H9 (cell line): ENCODE measurements around the gene KCNG2. TPM values are rescaled to one million over a fixed set of nuclear protein-coding genes. Genes with fewer than 3 reads are reported as not detected.

Experiments used
- DNase-seq: peaks from one replicate; pipeline ENCODE4 v3.0.0-alpha.2; 2017
- H2AFZ ChIP-seq: one replicate; pipeline ENCODE4 v1.6.1; 2013; ENCODE audit warnings: mild to moderate bottlenecking, low read length, control low read depth, moderate library complexity
- H2AK5ac ChIP-seq: 2 replicates; pipeline ENCODE4 v1.6.1; 2013; ENCODE audit warnings: low read length, control low read depth, mixed read lengths; ENCODE audit not compliant: insufficient read length
- H2BK120ac ChIP-seq: one replicate; pipeline ENCODE4 v1.6.1; 2013; ENCODE audit warnings: low read depth, mild to moderate bottlenecking, low read length, control low read depth, inconsistent platforms; ENCODE audit not compliant: poor library complexity, severe bottlenecking
- H2BK12ac ChIP-seq: 2 replicates; pipeline ENCODE4 v1.6.1; 2013; ENCODE audit warnings: low read length, control low read depth, mixed read lengths, low read depth; ENCODE audit not compliant: insufficient read length
- H2BK15ac ChIP-seq: 2 replicates; pipeline ENCODE4 v1.6.1; 2013; ENCODE audit warnings: low read depth, low read length, control low read depth
- H2BK20ac ChIP-seq: one replicate; pipeline ENCODE4 v1.6.1; 2013; ENCODE audit warnings: low read depth, mild to moderate bottlenecking, low read length, control low read depth, inconsistent platforms; ENCODE audit not compliant: poor library complexity, severe bottlenecking
- H2BK5ac ChIP-seq: 2 replicates; pipeline ENCODE4 v1.6.1; 2013; ENCODE audit warnings: low read length, control low read depth, mixed read lengths; ENCODE audit not compliant: insufficient read length
- H3K14ac ChIP-seq: 2 replicates; pipeline ENCODE4 v1.6.1; 2013; ENCODE audit warnings: low read length, control low read depth; ENCODE audit not compliant: insufficient read depth
- H3K18ac ChIP-seq: 2 replicates; pipeline ENCODE4 v1.6.1; 2013; ENCODE audit warnings: low read depth, mild to moderate bottlenecking, mixed read lengths, low read length, control low read depth; ENCODE audit not compliant: insufficient read length
- H3K23ac ChIP-seq: 2 replicates; pipeline ENCODE4 v1.6.1; 2013; ENCODE audit warnings: low read length, control low read depth, mixed read lengths, low read depth; ENCODE audit not compliant: insufficient read length
- H3K23me2 ChIP-seq: 2 replicates; pipeline ENCODE4 v1.6.1; 2013; ENCODE audit warnings: low read depth, mild to moderate bottlenecking, mixed read lengths, low read length, control low read depth; ENCODE audit not compliant: insufficient read length, poor library complexity, severe bottlenecking
- H3K27ac ChIP-seq: 2 replicates; pipeline ENCODE4 v1.5.1; 2013; ENCODE audit warnings: low read length, control low read depth, mixed read lengths, low read depth; ENCODE audit not compliant: insufficient read length
- H3K27me3 ChIP-seq: 2 replicates; pipeline ENCODE4 v1.6.1; 2013; ENCODE audit warnings: low read length, control low read depth, inconsistent platforms; ENCODE audit not compliant: insufficient read depth
- H3K4ac ChIP-seq: 2 replicates; pipeline ENCODE4 v1.6.1; 2013; ENCODE audit warnings: low read depth, mild to moderate bottlenecking, control low read depth, inconsistent platforms, low read length, moderate library complexity
- H3K4me1 ChIP-seq: 2 replicates; pipeline ENCODE4 v1.6.1; 2013; ENCODE audit warnings: low read length, control low read depth, inconsistent platforms; ENCODE audit not compliant: insufficient read depth
- H3K4me2 ChIP-seq: 2 replicates; pipeline ENCODE4 v1.6.1; 2013; ENCODE audit warnings: low read length, control low read depth, mixed read lengths; ENCODE audit not compliant: insufficient read length, insufficient read depth
- H3K56ac ChIP-seq: 2 replicates; pipeline ENCODE4 v1.6.1; 2013; ENCODE audit warnings: low read depth, mild to moderate bottlenecking, mixed read lengths, low read length, control low read depth; ENCODE audit not compliant: insufficient read length
- H3K79me1 ChIP-seq: 2 replicates; pipeline ENCODE4 v1.6.1; 2013; ENCODE audit warnings: low read depth, mild to moderate bottlenecking, moderate library complexity, low read length, control low read depth, inconsistent platforms; ENCODE audit not compliant: insufficient read depth, poor library complexity, severe bottlenecking
- H3K79me2 ChIP-seq: 2 replicates; pipeline ENCODE4 v1.6.1; 2013; ENCODE audit warnings: low read length, control low read depth, inconsistent platforms; ENCODE audit not compliant: insufficient read depth
- H3K9ac ChIP-seq: 2 replicates; pipeline ENCODE4 v1.6.1; 2013; ENCODE audit warnings: low read length, control low read depth, mixed read lengths; ENCODE audit not compliant: insufficient read length; ENCODE audit errors: extremely low read depth
- H3K9me3 ChIP-seq: one replicate; pipeline ENCODE4 v1.6.1; 2013; ENCODE audit warnings: low read depth, low read length, inconsistent platforms; ENCODE audit not compliant: control insufficient read depth
- H3T11ph ChIP-seq: one replicate; pipeline ENCODE4 v1.6.1; 2013; ENCODE audit warnings: mild to moderate bottlenecking, low read length, control low read depth, inconsistent platforms
- H4K20me1 ChIP-seq: one replicate; pipeline ENCODE4 v1.6.1; 2013; ENCODE audit not compliant: control insufficient read depth, insufficient read length, insufficient read depth
- H4K5ac ChIP-seq: 2 replicates; pipeline ENCODE4 v1.6.1; 2013; ENCODE audit warnings: low read depth, mild to moderate bottlenecking, mixed read lengths, low read length, control low read depth; ENCODE audit not compliant: insufficient read length
- H4K8ac ChIP-seq: replicated peaks from 2 replicates; pipeline ENCODE4 v1.6.1; 2013; ENCODE audit warnings: low read length, control low read depth, mixed read lengths, low read depth; ENCODE audit not compliant: insufficient read length
- H4K91ac ChIP-seq: 2 replicates; pipeline ENCODE4 v1.6.1; 2013; ENCODE audit warnings: low read depth, mild to moderate bottlenecking, moderate library complexity, mixed read lengths, low read length, control low read depth; ENCODE audit not compliant: insufficient read length
- H3K27ac Mint-ChIP-seq, 3 experiments: 2 replicates in 2 of 3; 3 replicates in 1 of 3; pipeline ENCODE4 v1.8.0; 2020 to 2021; ENCODE audit warnings: mixed read lengths in 3 of 3, mild to moderate bottlenecking in 1 of 3, moderate library complexity in 1 of 3
- H3K27me3 Mint-ChIP-seq: 2 replicates; pipeline ENCODE4 v1.8.0; 2021; ENCODE audit warnings: low read depth, mild to moderate bottlenecking, moderate library complexity, mixed read lengths
- H3K36me3 Mint-ChIP-seq, 3 experiments: 2 replicates in 2 of 3; 3 replicates in 1 of 3; pipeline ENCODE4 v1.8.0; 2020 to 2021; ENCODE audit warnings: low read depth in 3 of 3, mixed read lengths in 3 of 3; ENCODE audit not compliant: insufficient read depth in 1 of 3
- H3K4me1 Mint-ChIP-seq, 2 experiments: 2 replicates each; pipeline ENCODE4 v1.8.0; 2020; ENCODE audit warnings: mixed read lengths in 2 of 2
- H3K4me3 Mint-ChIP-seq, 2 experiments: 2 replicates in 1 of 2; 3 replicates in 1 of 2; pipeline ENCODE4 v1.8.0; 2020 to 2021; ENCODE audit warnings: mild to moderate bottlenecking in 2 of 2, mixed read lengths in 2 of 2, moderate library complexity in 1 of 2
- H3K9me3 Mint-ChIP-seq, 2 experiments: 2 replicates in 1 of 2; 3 replicates in 1 of 2; pipeline ENCODE4 v1.8.0; 2020; ENCODE audit warnings: mild to moderate bottlenecking in 2 of 2, mixed read lengths in 2 of 2, moderate library complexity in 1 of 2
- WGBS: extraction: QIAGEN DNeasy Blood & Tissue Kit; methylation state at CpG from one replicate; pipeline ENCODE4 v1.1.7; 2013; ENCODE audit warnings: missing lambda C conversion rate, low lambda C conversion rate, mixed read lengths; ENCODE audit not compliant: insufficient read length; ENCODE audit errors: extremely low coverage; 5-methylcytosine and 5-hydroxymethylcytosine counted together
- total RNA-seq: library from RNA; stranded (reverse); gene quantifications from 2 replicates; pipeline ENCODE4 v1.2.1, GENCODE V29; 2021
- TF ChIP-seq, protein P1 (sequence below): fragments of 200-600 bp; sonication (generic); conservative IDR thresholded peaks from 3 replicates; pipeline ENCODE4 v1.8.0; 2021; ENCODE audit warnings: antibody characterized with exemption, mild to moderate bottlenecking

The KCNG2 gene
- total RNA-seq, 1 experiment from 2014 or later = 0.15 TPM

DNA sequence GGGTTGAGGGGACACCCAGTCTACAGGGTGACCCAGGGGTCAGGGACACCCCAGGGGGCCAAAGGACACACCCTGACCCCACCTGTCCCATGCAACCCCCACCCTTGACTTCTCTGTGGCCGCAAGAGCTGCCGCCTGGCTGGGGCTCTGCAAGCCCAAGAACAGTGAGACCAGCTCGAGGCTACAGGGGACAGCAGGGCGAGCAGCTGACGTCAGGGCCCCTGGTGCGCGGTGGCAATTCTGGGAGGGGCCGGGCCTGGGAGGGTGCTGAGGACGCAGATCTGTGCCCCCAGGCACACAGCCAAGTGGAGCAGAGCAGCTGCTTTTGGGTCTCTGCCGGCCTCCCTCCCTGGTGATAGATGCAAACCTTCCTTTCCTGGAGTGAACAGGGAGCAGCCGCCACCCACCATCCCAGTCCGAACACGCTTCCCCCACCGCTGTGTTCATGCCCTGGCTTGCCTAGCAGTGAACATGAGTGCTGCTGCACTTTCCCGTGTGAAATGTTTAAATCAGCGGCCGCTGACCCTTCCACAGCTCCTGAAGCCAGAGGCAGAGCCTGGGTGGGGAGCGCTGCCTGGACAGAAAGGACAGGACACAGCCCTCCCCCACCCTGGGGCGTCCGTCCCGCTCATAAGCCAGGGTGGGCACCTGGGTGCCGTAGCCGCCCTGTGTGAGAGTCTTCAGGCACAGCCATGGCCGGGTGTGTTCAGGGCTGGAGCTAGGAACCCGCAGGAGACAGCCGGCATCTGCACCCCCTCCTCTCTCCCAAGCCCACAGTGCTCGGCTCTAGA is 106.8 kb downstream of the KCNG2 start:
- no peak overlapping the region for H3T11ph ChIP-seq
- no peak overlapping the region for H3K23ac ChIP-seq
- no peak overlapping the region for H3K4me2 ChIP-seq
- H2BK5ac ChIP-seq = no peak overlapping the region
- no peak overlapping the region for H3K4me3 Mint-ChIP-seq
- H3K36me3 Mint-ChIP-seq = peaks cover 14 to 42% (median 22%) of the 10 kb centered on the region in 3 experiments
- no peak overlapping the region for H4K91ac ChIP-seq
- H2BK20ac ChIP-seq = no peak overlapping the region
- H3K14ac ChIP-seq = no peak overlapping the region; the same call in 1 of the 2 replicates
- no peaks in the 10 kb centered on the region for H3K9me3 ChIP-seq
- no peak overlapping the region for H3K18ac ChIP-seq
- H2AFZ ChIP-seq = no peak overlapping the region
- H3K23me2 ChIP-seq = no peaks in the 10 kb centered on the region
- H3K4ac ChIP-seq = no peak overlapping the region
- H4K8ac ChIP-seq = no peak overlapping the region
- H3K56ac ChIP-seq = no peak overlapping the region
- H2BK120ac ChIP-seq = no peak overlapping the region
- DNase-seq = peak; percentile 18
- H3K27me3 Mint-ChIP-seq = peaks cover 4% of the 10 kb centered on the region
- no peaks in the 10 kb centered on the region for H4K20me1 ChIP-seq
- H2AK5ac ChIP-seq = no peak overlapping the region
- TF ChIP-seq, protein P1, sequence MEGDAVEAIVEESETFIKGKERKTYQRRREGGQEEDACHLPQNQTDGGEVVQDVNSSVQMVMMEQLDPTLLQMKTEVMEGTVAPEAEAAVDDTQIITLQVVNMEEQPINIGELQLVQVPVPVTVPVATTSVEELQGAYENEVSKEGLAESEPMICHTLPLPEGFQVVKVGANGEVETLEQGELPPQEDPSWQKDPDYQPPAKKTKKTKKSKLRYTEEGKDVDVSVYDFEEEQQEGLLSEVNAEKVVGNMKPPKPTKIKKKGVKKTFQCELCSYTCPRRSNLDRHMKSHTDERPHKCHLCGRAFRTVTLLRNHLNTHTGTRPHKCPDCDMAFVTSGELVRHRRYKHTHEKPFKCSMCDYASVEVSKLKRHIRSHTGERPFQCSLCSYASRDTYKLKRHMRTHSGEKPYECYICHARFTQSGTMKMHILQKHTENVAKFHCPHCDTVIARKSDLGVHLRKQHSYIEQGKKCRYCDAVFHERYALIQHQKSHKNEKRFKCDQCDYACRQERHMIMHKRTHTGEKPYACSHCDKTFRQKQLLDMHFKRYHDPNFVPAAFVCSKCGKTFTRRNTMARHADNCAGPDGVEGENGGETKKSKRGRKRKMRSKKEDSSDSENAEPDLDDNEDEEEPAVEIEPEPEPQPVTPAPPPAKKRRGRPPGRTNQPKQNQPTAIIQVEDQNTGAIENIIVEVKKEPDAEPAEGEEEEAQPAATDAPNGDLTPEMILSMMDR = no peak
- no CpG with 5 or more reads among the region's 27 CpGs for WGBS
- H3K27ac ChIP-seq = no peak overlapping the region
- no peaks in the 10 kb centered on the region for H3K79me1 ChIP-seq
- peaks cover 15 to 29% of the 10 kb centered on the region in 2 experiments for H3K9me3 Mint-ChIP-seq
- H3K79me2 ChIP-seq = no peaks in the 10 kb centered on the region
- no peaks in the 10 kb centered on the region for H3K4me1 Mint-ChIP-seq
- H4K5ac ChIP-seq = no peak overlapping the region
- H2BK12ac ChIP-seq = no peak overlapping the region
- H3K27me3 ChIP-seq = no peaks in the 10 kb centered on the region
- H3K9ac ChIP-seq = no peak overlapping the region
- H3K4me1 ChIP-seq = no peaks in the 10 kb centered on the region
- no peak overlapping the region for H2BK15ac ChIP-seq
- H3K27ac Mint-ChIP-seq = peak overlapping the region in 1 of 3 experiments; percentile 62; a peak in 2 of 7 replicates
